SK-N-SH (cell line): Measurements from ENCODE around the gene C1QTNF9.

Source experiments
- CTCF ChIP-seq: fragments of 200-600 bp; sonication (generic); IDR thresholded peaks from 2 replicates; pipeline ENCODE4 v1.6.1; 2017; ENCODE audit warnings: antibody characterized with exemption, mild to moderate bottlenecking, moderate library complexity
- EP300 ChIP-seq, 2 experiments: IDR thresholded peaks; 2 replicates each; pipeline versions ENCODE4 v1.4.0 to v1.6.1; 2012; ENCODE audit warnings: borderline replicate concordance in 1 of 2, low read depth in 1 of 2, low read length in 1 of 2
- EZH2phosphoT487 ChIP-seq: fragments of 200-600 bp; sonication (generic); IDR thresholded peaks from 2 replicates; pipeline ENCODE4 v1.6.1; 2017; ENCODE audit warnings: low read depth, mixed run types, mild to moderate bottlenecking, antibody characterized with exemption, moderate library complexity, borderline replicate concordance
- POLR2AphosphoS5 ChIP-seq: IDR thresholded peaks from 2 replicates; pipeline ENCODE4 v1.6.1; 2012; ENCODE audit warnings: low read depth, low read length
- RAD21 ChIP-seq: IDR thresholded peaks from 2 replicates; pipeline ENCODE4 v1.6.1; 2012; ENCODE audit warnings: mild to moderate bottlenecking, low read length
- RXRA ChIP-seq: IDR thresholded peaks from 2 replicates; pipeline ENCODE4 v1.4.0; 2012; ENCODE audit warnings: low read depth, mild to moderate bottlenecking, borderline replicate concordance

DNA sequence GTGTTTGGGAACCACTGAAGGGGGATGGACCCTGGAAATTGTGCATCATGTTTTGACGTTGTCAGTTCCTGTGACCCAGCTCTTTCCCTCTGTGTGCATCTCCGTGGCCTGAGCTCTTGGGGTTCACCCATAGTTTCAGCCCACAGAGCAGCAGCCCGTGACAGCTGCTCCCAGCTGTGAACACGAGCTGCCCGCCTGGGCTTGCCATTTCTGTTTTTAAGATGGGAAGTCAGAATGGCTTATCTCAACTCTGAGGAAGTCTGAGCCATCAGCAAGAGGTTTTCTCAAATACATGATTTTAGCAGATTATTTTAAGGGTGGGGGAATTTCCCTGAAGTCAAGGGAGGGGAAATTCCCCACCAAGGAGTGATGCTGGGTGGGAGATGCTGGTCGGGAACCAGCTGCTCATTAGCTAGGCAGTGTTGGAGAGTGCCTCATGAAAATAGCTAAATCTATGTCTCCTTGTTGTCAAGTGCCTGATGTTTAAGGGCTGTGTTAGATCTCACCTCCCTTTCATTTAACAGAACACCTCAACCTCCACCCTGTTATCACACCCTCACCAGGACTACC lies 34.8 kb upstream of the C1QTNF9 start:
- no peak for TF ChIP-seq CTCF
- TF ChIP-seq EZH2phosphoT487 = no peak
- TF ChIP-seq EP300 (IDR thresholded peaks at IDR 0.05; ENCODE audit: borderline replicate concordance in 1 of 2, low read depth in 1 of 2, low read length in 1 of 2) = no peak
- TF ChIP-seq POLR2AphosphoS5 = no peak
- no peak for TF ChIP-seq RXRA
- no peak for TF ChIP-seq RAD21
